Measurements from ENCODE around the gene CTPS1. TPM values are rescaled to one million over a fixed set of nuclear protein-coding genes. Genes with fewer than 3 reads are reported as not detected.

Gene CTPS1
- total and polyA plus RNA-seq, 2 donors (not counting 1 experiment from before 2014, with no cell fraction given): 12.1 to 26.5 TPM

DNA sequence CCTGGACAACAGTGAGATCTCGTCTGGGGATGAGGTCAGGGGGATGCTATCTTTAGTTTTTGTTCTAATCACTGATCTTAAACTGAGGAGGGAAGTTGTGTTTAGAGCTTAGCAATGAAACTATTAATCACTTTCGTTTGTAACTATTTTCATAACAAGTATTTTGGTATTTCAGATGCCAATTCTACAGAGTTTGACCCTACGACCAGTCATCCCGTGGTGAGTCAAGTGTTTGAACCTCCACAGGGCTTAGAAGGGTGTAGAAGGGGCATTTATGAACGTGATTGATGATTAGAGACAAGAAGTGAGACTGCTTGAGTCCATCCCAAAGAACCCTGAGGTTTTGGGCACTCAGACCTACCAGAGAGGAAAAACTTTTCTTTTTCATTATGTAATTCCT lies 26.4 kb downstream of the CTPS1 start:
- peak in 1 of 2 donors; percentile 67 for DNase-seq (ENCODE audit: low read depth in 2 of 2)

GRCh38 chr1:41006942-41007865 lies 27.7 kb downstream of the CTPS1 start:
- Histone ChIP-seq H3K9me3 (ENCODE audit: control insufficient read depth, insufficient read depth, low read depth, low read length) (no peaks in the 10 kb centered on the region), H3K4me1 (ENCODE audit: control insufficient read depth, extremely low read depth, insufficient read depth, low read length) (peaks cover 6% of the 10 kb centered on the region), H4K20me1 (ENCODE audit: control insufficient read depth, extremely low read depth, insufficient read depth, low read length) (peaks cover 2% of the 10 kb centered on the region), H3K27me3 (ENCODE audit: control insufficient read depth, insufficient read depth, low read length) (no peaks in the 10 kb centered on the region), H3K4me3 (replicated peaks in 1 of 4; ENCODE audit: control extremely low read depth in 1 of 4, insufficient read depth in 1 of 4, low read depth in 3 of 4, low read length in 4 of 4) (no peak overlapping the region), H3K9ac (ENCODE audit: insufficient read depth, low read length) (no peak overlapping the region), H3K27ac (ENCODE audit: insufficient read depth, low read length) (no peak overlapping the region), H3K79me2 (ENCODE audit: control insufficient read depth, insufficient read depth, low read length) (no peaks in the 10 kb centered on the region), H3K4me2 (ENCODE audit: extremely low read depth, insufficient read depth, low read length) (no peak overlapping the region), H3K36me3 (ENCODE audit: control insufficient read depth, insufficient read depth, low read length) (peaks cover 39% of the 10 kb centered on the region), H2AFZ (ENCODE audit: low read length) (no peak overlapping the region)
- no peak for TF ChIP-seq CTCF (conservative IDR thresholded peaks at IDR 0.05 in 1 of 2, IDR thresholded peaks at IDR 0.05 in 1 of 2; ENCODE audit: low read depth in 1 of 2, low read length in 2 of 2)
- no peak for TF ChIP-seq EZH2 (IDR thresholded peaks at IDR 0.05; ENCODE audit: low read length, missing control alignments)
- DNase-seq (ENCODE audit: low read depth in 2 of 2): peak in 1 of 2 donors; percentile 57

More for the DNA sequence above, 26.4 kb downstream of the CTPS1 start:
- Histone ChIP-seq H3K4me1 (ENCODE audit: control insufficient read depth, extremely low read depth, insufficient read depth, low read length) (peaks cover 6% of the 10 kb centered on the region), H4K20me1 (ENCODE audit: control insufficient read depth, extremely low read depth, insufficient read depth, low read length) (no peaks in the 10 kb centered on the region), H3K9ac (ENCODE audit: insufficient read depth, low read length) (no peak overlapping the region), H3K79me2 (ENCODE audit: control insufficient read depth, insufficient read depth, low read length) (no peaks in the 10 kb centered on the region), H3K4me3 (replicated peaks in 1 of 4; ENCODE audit: control extremely low read depth in 1 of 4, insufficient read depth in 1 of 4, low read depth in 3 of 4, low read length in 4 of 4) (no peak overlapping the region), H3K4me2 (ENCODE audit: extremely low read depth, insufficient read depth, low read length) (no peak overlapping the region), H3K9me3 (ENCODE audit: control insufficient read depth, insufficient read depth, low read depth, low read length) (no peaks in the 10 kb centered on the region), H3K27ac (ENCODE audit: insufficient read depth, low read length) (no peak overlapping the region), H2AFZ (ENCODE audit: low read length) (no peak overlapping the region), H3K36me3 (ENCODE audit: control insufficient read depth, insufficient read depth, low read length) (peaks cover 28% of the 10 kb centered on the region), H3K27me3 (ENCODE audit: control insufficient read depth, insufficient read depth, low read length) (no peaks in the 10 kb centered on the region)
- TF ChIP-seq CTCF (conservative IDR thresholded peaks at IDR 0.05 in 1 of 2, IDR thresholded peaks at IDR 0.05 in 1 of 2; ENCODE audit: low read depth in 1 of 2, low read length in 2 of 2) (no peak), EZH2 (IDR thresholded peaks at IDR 0.05; ENCODE audit: low read length, missing control alignments) (no peak)

- Histone ChIP-seq H3K4me1 (ENCODE audit: control insufficient read depth, extremely low read depth, insufficient read depth, low read length) (no peaks in the 10 kb centered on the region), H3K27ac (ENCODE audit: insufficient read depth, low read length) (no peak overlapping the region)
Observed at GRCh38 chr1:41009466-41009865, 30.0 kb downstream of the CTPS1 start.

More at GRCh38 chr1:41009466-41009865, 30.0 kb downstream of the CTPS1 start:
- Histone ChIP-seq H3K79me2 (ENCODE audit: control insufficient read depth, insufficient read depth, low read length) (no peaks in the 10 kb centered on the region), H3K4me3 (replicated peaks in 1 of 4; ENCODE audit: control extremely low read depth in 1 of 4, insufficient read depth in 1 of 4, low read depth in 3 of 4, low read length in 4 of 4) (no peak overlapping the region), H2AFZ (ENCODE audit: low read length) (no peak overlapping the region), H3K36me3 (ENCODE audit: control insufficient read depth, insufficient read depth, low read length) (peaks cover 36% of the 10 kb centered on the region), H4K20me1 (ENCODE audit: control insufficient read depth, extremely low read depth, insufficient read depth, low read length) (peaks cover 2% of the 10 kb centered on the region), H3K9me3 (ENCODE audit: control insufficient read depth, insufficient read depth, low read depth, low read length) (no peaks in the 10 kb centered on the region), H3K27me3 (ENCODE audit: control insufficient read depth, insufficient read depth, low read length) (no peaks in the 10 kb centered on the region), H3K4me2 (ENCODE audit: extremely low read depth, insufficient read depth, low read length) (no peak overlapping the region), H3K9ac (ENCODE audit: insufficient read depth, low read length) (no peak overlapping the region)
- peak in 1 of 2 donors; percentile 35 for DNase-seq (ENCODE audit: low read depth in 2 of 2)
- TF ChIP-seq EZH2 (IDR thresholded peaks at IDR 0.05; ENCODE audit: low read length, missing control alignments) (no peak), CTCF (conservative IDR thresholded peaks at IDR 0.05 in 1 of 2, IDR thresholded peaks at IDR 0.05 in 1 of 2; ENCODE audit: low read depth in 1 of 2, low read length in 2 of 2) (no peak)

All from fibroblast of lung (primary cell).